GM18502 (cell line): ENCODE results near the gene MVB12B.

ENCODE experiments used
- ATAC-seq: cut with Tn5 transposase; IDR thresholded peaks from one replicate; pipeline ENCODE4 v1.9.1; 2021; ENCODE audit warnings: mild to moderate bottlenecking; ENCODE audit not compliant: unreplicated experiment, poor library complexity

Gene MVB12B

DNA sequence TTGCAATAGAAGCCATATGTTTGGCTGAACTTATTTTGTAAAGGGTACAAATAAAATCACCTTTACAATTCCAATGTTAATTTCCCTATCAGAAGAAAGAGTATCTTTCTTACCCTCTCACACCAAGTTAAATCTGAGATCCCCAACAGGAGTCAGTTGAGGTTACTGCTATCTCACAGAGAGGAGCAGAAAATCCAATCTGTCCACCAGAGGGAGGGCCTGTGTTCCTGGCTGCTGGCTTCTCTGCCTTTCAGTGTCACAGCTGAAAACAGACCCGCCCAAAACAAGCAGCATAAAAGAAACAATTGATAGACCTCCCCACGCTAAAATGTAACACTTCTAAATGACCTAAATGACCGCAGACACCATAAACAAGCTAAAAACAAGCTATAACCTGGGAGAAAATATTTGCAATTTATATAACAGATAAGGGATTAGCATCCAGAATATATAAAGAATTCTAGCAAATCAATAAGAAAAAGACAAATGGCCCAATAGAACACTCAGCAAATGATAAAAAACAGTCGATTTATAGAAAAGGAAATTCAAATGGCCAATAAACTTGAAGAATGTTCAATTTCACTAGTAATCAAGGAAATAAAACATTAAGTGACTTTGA is 24.5 kb upstream of the MVB12B start:
- ATAC-seq, result no peak

DNA sequence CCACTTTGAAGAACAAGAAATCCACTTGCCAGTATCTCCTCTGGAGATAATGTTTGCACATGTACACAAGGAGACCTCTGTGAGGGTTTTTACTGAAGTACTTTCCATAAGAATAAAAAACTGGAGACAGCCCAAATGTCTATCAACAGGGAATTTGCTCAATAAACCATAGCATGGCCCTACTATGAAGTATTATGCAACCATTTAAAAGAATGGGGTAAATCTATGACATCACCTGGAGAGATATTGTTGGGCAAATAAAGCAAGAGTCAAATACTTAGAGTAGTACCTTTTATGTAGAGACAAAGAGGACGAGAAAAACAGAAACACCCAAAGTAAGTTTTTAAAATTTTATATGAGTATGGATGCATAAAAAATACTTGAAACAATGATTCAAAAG is 23.9 kb upstream of the MVB12B start:
- ATAC-seq, result no peak

DNA sequence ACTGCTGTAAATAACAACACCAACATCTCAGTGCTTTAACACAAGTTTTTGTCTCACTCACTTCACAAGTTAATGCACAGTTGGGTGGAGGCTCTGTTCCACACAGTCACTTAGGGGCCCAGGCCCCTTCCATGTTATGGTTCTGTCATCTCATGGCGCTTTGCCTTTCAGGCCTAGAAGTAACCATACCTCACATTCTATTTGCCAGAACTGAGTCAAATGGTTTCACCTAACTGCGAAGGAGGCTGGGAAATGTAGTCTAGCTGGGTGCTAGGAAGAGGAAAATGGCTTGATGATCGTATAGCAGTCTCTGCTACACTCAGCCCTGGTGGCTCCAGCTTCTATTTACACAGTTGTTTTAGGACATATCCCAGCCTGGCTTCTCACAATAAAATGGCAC is 23.1 kb upstream of the MVB12B start:
- no peak for ATAC-seq

DNA sequence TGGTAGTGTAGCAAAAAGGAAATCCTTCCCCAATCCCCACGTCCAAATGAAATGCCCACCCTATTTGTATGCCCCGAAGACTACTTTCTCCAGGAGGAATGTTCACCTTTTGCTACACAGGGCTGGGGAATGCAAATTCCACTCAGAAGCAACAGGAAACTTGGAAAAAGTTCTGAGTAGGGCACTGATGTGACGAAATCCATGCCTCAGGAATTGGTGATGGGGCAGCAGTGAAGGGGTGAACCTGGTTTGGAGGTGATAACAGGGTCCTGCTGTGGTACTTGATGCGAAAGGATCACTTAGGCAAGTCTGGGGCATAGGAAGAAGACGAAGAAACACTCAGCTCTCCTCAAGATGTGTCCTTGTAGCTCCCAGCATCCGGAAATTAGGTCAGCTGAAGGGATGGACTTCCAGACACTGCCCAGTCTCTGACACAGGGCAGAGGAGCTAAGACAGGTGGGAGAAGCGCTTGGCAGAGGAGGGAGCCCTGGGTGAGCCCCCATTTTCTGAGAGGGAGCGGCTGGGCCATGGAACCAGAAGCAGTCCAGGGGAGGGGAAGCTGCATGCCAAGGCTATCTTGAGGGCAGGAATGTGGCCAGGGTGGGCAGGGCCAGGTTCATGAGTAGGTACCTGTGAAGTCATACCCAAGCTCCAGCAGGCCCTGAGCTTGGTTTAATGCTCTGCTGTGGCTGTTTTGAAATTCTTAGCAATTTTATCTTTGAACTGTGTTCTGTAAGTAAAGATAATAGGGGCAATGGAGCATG is 22.2 kb upstream of the MVB12B start:
- ATAC-seq, result no peak

GRCh38 chr9:126304971-126305320 is 21.7 kb upstream of the MVB12B start:
- ATAC-seq, result no peak

DNA sequence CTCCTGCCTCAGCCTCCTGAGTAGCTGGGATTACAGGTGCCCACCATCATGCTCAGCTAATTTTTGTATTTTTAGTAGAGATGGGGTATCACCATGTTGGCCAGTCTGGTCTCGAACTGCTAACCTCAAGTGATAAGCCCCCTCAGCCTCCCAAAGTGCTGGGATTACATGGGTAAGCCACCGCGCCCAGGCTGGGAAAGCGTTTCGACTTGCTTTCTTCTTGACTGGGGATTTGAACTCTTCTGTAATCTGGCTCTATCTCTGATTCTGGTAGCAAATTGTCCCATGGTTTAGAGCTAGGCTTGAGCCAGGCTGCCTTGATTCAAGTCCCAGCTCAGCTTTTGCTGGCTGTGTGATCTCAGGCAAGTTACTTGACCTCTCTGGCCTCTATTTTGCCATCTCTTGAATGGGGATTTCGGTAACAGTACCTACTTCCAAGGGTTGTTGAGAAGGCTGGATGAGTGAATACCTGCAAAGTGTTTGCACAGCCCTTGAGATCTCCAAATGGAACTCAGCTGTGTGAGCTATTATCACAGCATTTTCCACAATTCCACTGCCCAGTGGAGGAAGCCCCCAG is 20.5 kb upstream of the MVB12B start:
- ATAC-seq, result no peak

- ATAC-seq, result no peak
These were observed 19.1 kb upstream of the MVB12B start for GRCh38 chr9:126307322-126308061.

DNA sequence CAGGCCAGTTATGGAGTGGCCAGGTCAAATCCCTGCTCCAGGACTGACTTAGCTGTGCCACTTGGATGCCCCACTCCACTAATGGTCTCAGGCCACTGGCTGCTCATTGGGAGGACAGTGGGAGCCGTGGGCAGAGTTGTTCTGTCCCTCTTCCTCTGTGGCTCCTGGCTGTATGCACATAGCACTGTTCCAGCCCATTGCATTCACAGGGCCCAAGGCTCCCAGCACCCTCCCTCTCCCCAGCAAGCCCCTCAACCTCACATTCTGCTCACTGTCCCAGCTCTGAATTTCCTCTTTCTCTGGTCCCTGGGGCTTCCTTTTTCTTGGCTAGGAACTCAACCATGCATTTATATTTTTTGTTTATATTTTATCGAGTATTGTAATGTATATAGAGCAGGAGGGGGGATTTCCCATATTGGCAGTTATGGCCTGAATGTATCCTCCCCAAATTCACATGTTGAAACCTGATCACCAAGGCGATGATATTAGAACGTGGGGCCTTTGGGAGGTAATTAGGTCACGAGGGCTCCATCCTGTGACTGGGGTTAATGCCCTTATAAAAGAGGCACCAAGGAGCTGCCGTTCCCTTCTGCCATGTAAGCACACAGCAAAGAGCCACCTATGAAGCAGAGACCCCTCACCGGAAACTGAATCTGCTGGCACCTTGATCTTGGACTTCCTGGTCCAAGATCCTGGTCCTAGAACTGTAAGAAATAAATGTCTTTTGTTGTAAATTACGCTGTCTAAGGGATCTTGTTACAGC is 17.0 kb upstream of the MVB12B start:
- ATAC-seq, result no peak

- ATAC-seq, result no peak
These were observed 13.8 kb upstream of the MVB12B start for GRCh38 chr9:126312584-126313551.

- no peak for ATAC-seq
These were observed 10.5 kb upstream of the MVB12B start for GRCh38 chr9:126316085-126316655.

DNA sequence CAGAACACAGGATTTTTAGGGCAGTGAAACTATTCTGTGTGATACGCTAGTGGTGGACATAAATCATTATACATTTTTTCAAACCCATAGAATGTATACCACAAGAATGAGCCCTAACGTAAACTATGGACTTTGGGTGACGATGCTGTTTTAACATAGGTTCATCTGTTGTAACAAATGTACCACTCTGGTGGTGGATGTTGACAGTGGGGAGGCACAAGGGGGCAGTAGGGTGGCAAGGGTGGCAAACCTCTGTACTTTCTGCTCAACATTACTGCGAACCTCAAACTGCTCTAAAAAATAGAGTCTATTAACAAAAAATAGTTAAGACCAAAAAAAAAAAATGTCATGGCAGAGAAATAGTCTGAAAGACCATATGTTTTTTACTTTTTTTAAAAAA is 9.1 kb upstream of the MVB12B start:
- ATAC-seq, result no peak

GRCh38 chr9:126318858-126319257 is 7.8 kb upstream of the MVB12B start:
- ATAC-seq, result no peak

DNA sequence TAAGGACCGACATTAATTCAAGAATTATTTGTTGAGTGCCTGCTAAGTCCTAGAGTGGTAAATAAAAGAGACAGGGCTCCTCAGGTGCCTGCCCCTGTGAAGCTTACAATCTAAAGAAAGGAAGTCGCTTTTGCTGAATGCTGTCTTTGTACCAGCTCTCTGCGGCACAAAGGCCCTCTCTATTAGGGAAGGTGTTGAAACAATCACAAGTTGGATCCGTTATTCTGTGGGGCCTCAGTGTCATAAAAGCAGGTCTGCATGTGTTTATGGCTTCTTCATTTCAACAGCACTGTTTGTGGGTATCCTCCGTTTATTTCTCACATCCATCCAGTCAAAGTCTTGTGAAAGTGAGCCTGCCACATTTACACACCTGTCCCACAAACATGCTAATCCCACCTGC is 7.0 kb upstream of the MVB12B start:
- no peak for ATAC-seq

- no peak for ATAC-seq
These were observed 6.3 kb upstream of the MVB12B start for GRCh38 chr9:126320158-126320922.

DNA sequence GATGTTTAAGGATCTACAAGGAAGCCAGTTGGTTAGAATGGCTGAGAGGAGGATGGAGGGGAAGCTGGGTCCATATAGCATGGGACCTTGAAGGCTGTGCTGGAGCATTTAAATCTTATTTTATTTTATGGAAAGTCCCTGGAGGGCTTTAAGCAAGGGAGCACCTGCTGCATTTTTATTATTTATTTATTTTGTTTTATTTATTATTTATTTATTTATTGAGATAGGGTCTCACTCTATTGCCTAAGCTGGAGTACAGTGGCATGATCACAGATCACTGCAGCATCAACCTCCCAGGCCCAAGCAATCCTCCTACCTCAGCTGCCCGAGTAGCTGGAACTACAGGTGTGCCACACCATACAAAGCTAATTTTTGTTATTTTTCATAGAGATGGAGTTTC is 4.9 kb upstream of the MVB12B start:
- no peak for ATAC-seq

- ATAC-seq, result no peak
These were observed 808 bp upstream of the MVB12B start for GRCh38 chr9:126325821-126326220.

GRCh38 chr9:126327006-126327713 is 531 bp downstream of the MVB12B start:
- ATAC-seq, result no peak

GRCh38 chr9:126327714-126328185 is 1.1 kb downstream of the MVB12B start:
- no peak for ATAC-seq
